ENCODE results near the gene CDH6.

The CDH6 gene

GRCh38 chr5:31225613-31226012, 32.1 kb downstream of the CDH6 start:
- H3K4me3 ChIP-seq (ENCODE audit: low read depth, low read length): no peak overlapping the region
- no peak for TF ChIP-seq CTCF (IDR thresholded peaks at IDR 0.05; ENCODE audit: low read depth, low read length)

GRCh38 chr5:31226651-31227050, 33.2 kb downstream of the CDH6 start:
- no peak overlapping the region for H3K4me3 ChIP-seq (ENCODE audit: low read depth, low read length)
- no peak for TF ChIP-seq CTCF (IDR thresholded peaks at IDR 0.05; ENCODE audit: low read depth, low read length)

- H3K4me3 ChIP-seq (ENCODE audit: low read depth, low read length): no peak overlapping the region
- TF ChIP-seq CTCF (IDR thresholded peaks at IDR 0.05; ENCODE audit: low read depth, low read length): no peak
These were observed 35.8 kb downstream of the CDH6 start for GRCh38 chr5:31229266-31229665.

GRCh38 chr5:31231177-31231838, 37.8 kb downstream of the CDH6 start:
- H3K4me3 ChIP-seq (ENCODE audit: low read depth, low read length): no peak overlapping the region
- TF ChIP-seq CTCF (IDR thresholded peaks at IDR 0.05; ENCODE audit: low read depth, low read length): no peak

GRCh38 chr5:31232273-31232888, 38.9 kb downstream of the CDH6 start:
- TF ChIP-seq CTCF (IDR thresholded peaks at IDR 0.05; ENCODE audit: low read depth, low read length): peak; percentile 59
- H3K4me3 ChIP-seq (ENCODE audit: low read depth, low read length): no peak overlapping the region

GRCh38 chr5:31235381-31235780, 41.9 kb downstream of the CDH6 start:
- H3K4me3 ChIP-seq (ENCODE audit: low read depth, low read length): no peak overlapping the region
- TF ChIP-seq CTCF (IDR thresholded peaks at IDR 0.05; ENCODE audit: low read depth, low read length): no peak

- H3K4me3 ChIP-seq (ENCODE audit: low read depth, low read length): no peak overlapping the region
- no peak for TF ChIP-seq CTCF (IDR thresholded peaks at IDR 0.05; ENCODE audit: low read depth, low read length)
These were observed 42.9 kb downstream of the CDH6 start for GRCh38 chr5:31236339-31236738.
